Tibial nerve (tissue), 4 donors: ENCODE data around the gene ZBTB20.

Experiments used
- CTCF ChIP-seq, 5 experiments: fragments of 200-600 bp in 3 of 5; fragments of 450-650 bp in 2 of 5; sonication (generic) in 3 of 5; IDR thresholded peaks; one replicate each; pipeline ENCODE4 v1.5.1; 2016 to 2019; ENCODE audit warnings: antibody characterized with exemption in 5 of 5, mild to moderate bottlenecking in 3 of 5, moderate library complexity in 2 of 5
- EP300 ChIP-seq, 2 donors: sonication (generic); formaldehyde crosslinking; IDR thresholded peaks; one replicate each; pipeline ENCODE4 v1.6.1; 2017; ENCODE audit warnings: antibody characterized with exemption in 2 of 2, mild to moderate bottlenecking in 1 of 2
- POLR2A ChIP-seq, 2 donors: fragments of 450-650 bp; IDR thresholded peaks; one replicate each; pipeline ENCODE4 v1.6.1; 2017; ENCODE audit warnings: antibody characterized with exemption in 2 of 2, mild to moderate bottlenecking in 2 of 2, moderate library complexity in 2 of 2

- TF ChIP-seq CTCF (IDR thresholded peaks at IDR 0.05) = no peak
- TF ChIP-seq POLR2A (IDR thresholded peaks at IDR 0.05) = no peak
- no peak for TF ChIP-seq EP300 (IDR thresholded peaks at IDR 0.05)
These were observed 696.0 kb downstream of the ZBTB20 start for GRCh38 chr3:114451051-114451451.
